Astrocyte of the spinal cord (primary cell): Measurements from ENCODE around the gene POU6F2.

Experiments
- DNase-seq: peaks from one replicate; pipeline ENCODE4 v3.0.0; 2011; ENCODE audit warnings: low read depth, low spot score
- H3K4me3 ChIP-seq: 2 replicates; pipeline ENCODE4 v1.5.1; 2011; ENCODE audit warnings: low read depth, mild to moderate bottlenecking, low read length, moderate library complexity
- in situ Hi-C: cut with HindIII; loops from 2 replicates; pipeline ENCODE4 v1.10.0; 2017; ENCODE audit warnings: low sequenced_read_pairs
- TF ChIP-seq, protein P1 (sequence below): IDR thresholded peaks from 2 replicates; pipeline ENCODE4 v1.5.1; 2012; ENCODE audit warnings: low read depth, mild to moderate bottlenecking, low read length, inconsistent platforms

The POU6F2 gene

GRCh38 chr7:39493934-39494333 is 516.2 kb downstream of the POU6F2 start:
- H3K4me3 ChIP-seq = no peak overlapping the region
- TF ChIP-seq, protein P1, sequence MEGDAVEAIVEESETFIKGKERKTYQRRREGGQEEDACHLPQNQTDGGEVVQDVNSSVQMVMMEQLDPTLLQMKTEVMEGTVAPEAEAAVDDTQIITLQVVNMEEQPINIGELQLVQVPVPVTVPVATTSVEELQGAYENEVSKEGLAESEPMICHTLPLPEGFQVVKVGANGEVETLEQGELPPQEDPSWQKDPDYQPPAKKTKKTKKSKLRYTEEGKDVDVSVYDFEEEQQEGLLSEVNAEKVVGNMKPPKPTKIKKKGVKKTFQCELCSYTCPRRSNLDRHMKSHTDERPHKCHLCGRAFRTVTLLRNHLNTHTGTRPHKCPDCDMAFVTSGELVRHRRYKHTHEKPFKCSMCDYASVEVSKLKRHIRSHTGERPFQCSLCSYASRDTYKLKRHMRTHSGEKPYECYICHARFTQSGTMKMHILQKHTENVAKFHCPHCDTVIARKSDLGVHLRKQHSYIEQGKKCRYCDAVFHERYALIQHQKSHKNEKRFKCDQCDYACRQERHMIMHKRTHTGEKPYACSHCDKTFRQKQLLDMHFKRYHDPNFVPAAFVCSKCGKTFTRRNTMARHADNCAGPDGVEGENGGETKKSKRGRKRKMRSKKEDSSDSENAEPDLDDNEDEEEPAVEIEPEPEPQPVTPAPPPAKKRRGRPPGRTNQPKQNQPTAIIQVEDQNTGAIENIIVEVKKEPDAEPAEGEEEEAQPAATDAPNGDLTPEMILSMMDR = no peak
- in situ Hi-C loops = no loop called here
- no peak for DNase-seq

- no peak for DNase-seq
- H3K4me3 ChIP-seq = no peak overlapping the region
- TF ChIP-seq, protein P1 = no peak
- in situ Hi-C loops = no loop called here
Observed at GRCh38 chr7:39501358-39501757, 523.6 kb downstream of the POU6F2 start.

DNA sequence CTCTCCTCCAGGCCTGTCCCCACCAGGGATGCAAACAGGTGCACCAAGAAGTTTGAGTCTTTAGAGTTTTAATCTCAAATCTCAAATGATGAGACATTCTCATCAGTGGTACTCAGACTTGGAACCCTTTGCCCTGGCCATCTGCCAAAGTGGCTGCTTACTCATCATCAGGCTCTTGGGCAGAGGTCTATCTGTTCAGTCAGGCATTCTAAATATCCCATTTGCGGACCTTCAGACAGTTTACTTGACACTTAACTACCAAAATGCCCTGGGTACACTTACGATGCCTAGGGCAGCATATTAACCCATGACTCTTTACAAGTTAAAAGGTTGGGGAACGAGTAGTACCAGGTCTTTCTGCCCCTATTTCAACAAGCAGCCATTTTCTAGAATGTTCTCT is 527.3 kb downstream of the POU6F2 start:
- TF ChIP-seq, protein P1 = no peak
- peak; percentile 38 for DNase-seq
- no peak overlapping the region for H3K4me3 ChIP-seq
- in situ Hi-C loops = no loop called here

GRCh38 chr7:39507866-39508551 is 530.3 kb downstream of the POU6F2 start:
- TF ChIP-seq, protein P1 = no peak
- in situ Hi-C loops = no loop called here
- DNase-seq = no peak
- no peak overlapping the region for H3K4me3 ChIP-seq

DNA sequence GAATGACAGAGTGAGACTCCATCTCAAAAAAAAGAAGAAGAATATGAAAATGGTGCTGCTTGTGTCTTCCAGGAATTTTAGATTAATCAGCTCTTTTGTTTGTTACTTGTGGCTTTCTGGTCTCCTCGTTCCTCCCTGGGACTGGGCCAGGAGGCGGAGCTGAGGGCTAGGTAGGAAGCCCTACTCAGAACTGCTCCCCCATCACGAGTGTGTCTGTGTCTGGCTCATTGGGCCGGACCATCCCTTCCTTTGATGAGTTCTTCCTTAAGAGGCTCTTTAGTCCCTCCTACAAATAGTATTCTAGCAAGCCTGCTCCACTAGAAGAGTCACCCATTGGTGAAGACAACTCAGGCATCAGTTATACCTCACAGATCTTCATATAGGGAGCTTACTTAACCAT is 531.7 kb downstream of the POU6F2 start:
- H3K4me3 ChIP-seq = no peak overlapping the region
- no peak for DNase-seq
- in situ Hi-C loops = no loop called here
- TF ChIP-seq, protein P1 = no peak

GRCh38 chr7:39509912-39510311 is 532.2 kb downstream of the POU6F2 start:
- in situ Hi-C loops = no loop called here
- TF ChIP-seq, protein P1 = no peak
- H3K4me3 ChIP-seq = no peak overlapping the region
- no peak for DNase-seq
